HG02852 (cell line): ENCODE data around the gene KRTAP10-5.

Experiments
- ATAC-seq: cut with Tn5 transposase; IDR thresholded peaks from one replicate; pipeline ENCODE4 v1.9.1; 2021; ENCODE audit warnings: mild to moderate bottlenecking, moderate library complexity; ENCODE audit not compliant: unreplicated experiment

Gene KRTAP10-5

GRCh38 chr21:44530903-44531605, 49.4 kb downstream of the KRTAP10-5 start:
- ATAC-seq: no peak

DNA sequence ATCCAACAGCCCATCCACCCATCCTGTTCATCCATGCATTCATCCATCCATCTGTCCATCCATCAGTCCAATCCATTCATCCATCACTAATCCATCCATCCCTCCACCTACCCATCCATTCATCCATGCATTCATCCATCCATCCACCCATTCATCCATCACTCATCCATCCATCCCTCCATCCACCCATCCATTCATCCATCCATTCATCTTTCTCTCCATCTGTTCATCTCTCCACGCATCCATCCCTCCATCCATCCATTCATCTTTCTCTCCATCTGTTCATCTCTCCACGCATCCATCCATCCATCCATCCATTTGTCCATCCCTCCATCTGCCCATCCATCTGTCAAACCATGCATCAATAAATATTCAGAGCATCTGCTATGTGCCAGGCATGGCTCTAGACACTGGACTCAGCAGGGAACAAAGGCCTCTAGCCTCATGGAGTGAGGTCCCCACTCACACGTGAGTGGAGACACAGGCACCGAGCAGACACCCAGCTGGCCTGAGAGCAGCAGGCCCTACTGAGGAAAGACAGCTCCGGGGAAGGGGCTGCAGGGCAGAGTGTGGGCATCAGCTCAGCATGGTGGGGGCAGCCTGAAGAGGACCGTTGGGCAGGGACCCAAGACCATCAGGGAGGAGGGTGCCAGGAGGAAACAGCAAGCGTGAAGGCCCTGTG, 50.0 kb downstream of the KRTAP10-5 start:
- no peak for ATAC-seq

GRCh38 chr21:44529503-44530125, 50.8 kb downstream of the KRTAP10-5 start:
- no peak for ATAC-seq
